LNCAP (cell line): ENCODE measurements around the gene PMEPA1.

Experiments used
- CTCF ChIP-seq: fragments of 450-650 bp; IDR thresholded peaks from 2 replicates; pipeline ENCODE4 v1.5.1; 2017; ENCODE audit warnings: mild to moderate bottlenecking

The PMEPA1 gene

GRCh38 chr20:57723816-57724215 lies 14.0 kb upstream of the PMEPA1 start:
- TF ChIP-seq CTCF = no peak

- TF ChIP-seq CTCF = no peak
Measured at GRCh38 chr20:57719951-57720350, 10.1 kb upstream of the PMEPA1 start.

GRCh38 chr20:57718490-57719009 lies 8.7 kb upstream of the PMEPA1 start:
- TF ChIP-seq CTCF = no peak

- no peak for TF ChIP-seq CTCF
Measured at GRCh38 chr20:57717797-57718196, 8.0 kb upstream of the PMEPA1 start.

GRCh38 chr20:57716901-57717300 lies 7.1 kb upstream of the PMEPA1 start:
- no peak for TF ChIP-seq CTCF

- no peak for TF ChIP-seq CTCF
Measured at GRCh38 chr20:57716202-57716601, 6.4 kb upstream of the PMEPA1 start.

- no peak for TF ChIP-seq CTCF
Measured at GRCh38 chr20:57715268-57715904, 5.6 kb upstream of the PMEPA1 start.
